SK-N-SH treated with all-trans-retinoic acid at 6 μM for 48 hours (cell line): ENCODE data around the gene GPN1.

ENCODE experiments used
- ATAC-seq: fragments of 200-7000 bp; cut with Tn5 transposase; 3 replicates; pipeline ENCODE4 v1.9.1; 2020; ENCODE audit warnings: mild to moderate bottlenecking, moderate library complexity
- BACH2 ChIP-seq: fragments of 250-450 bp; sonication (Bioruptor Pico); IDR thresholded peaks from 2 replicates; pipeline ENCODE4 v1.9.0; 2021; ENCODE audit warnings: mild to moderate bottlenecking, borderline replicate concordance
- CREB5 ChIP-seq: fragments of 250-450 bp; sonication (Bioruptor Pico); IDR thresholded peaks from 2 replicates; pipeline ENCODE4 v1.5.1; 2020; ENCODE audit warnings: low read depth, mild to moderate bottlenecking, moderate library complexity
- CSDC2 ChIP-seq: fragments of 250-450 bp; sonication (Bioruptor Pico); IDR thresholded peaks from 2 replicates; pipeline ENCODE4 v1.5.0; 2020; ENCODE audit warnings: mild to moderate bottlenecking, moderate library complexity
- CSRNP3 ChIP-seq: fragments of 250-450 bp; sonication (Bioruptor Pico); IDR thresholded peaks from 2 replicates; pipeline ENCODE4 v1.5.1; 2021; ENCODE audit warnings: mild to moderate bottlenecking, moderate library complexity
- ESRRG ChIP-seq: fragments of 250-450 bp; sonication (Bioruptor Pico); IDR thresholded peaks from 2 replicates; pipeline ENCODE4 v1.6.1; 2021; ENCODE audit warnings: mild to moderate bottlenecking
- GLIS3 ChIP-seq: fragments of 250-450 bp; sonication (Bioruptor Pico); IDR thresholded peaks from 2 replicates; pipeline ENCODE4 v1.5.0; 2020; ENCODE audit warnings: mild to moderate bottlenecking, moderate library complexity
- OSR1 ChIP-seq: fragments of 250-450 bp; sonication (Bioruptor Pico); IDR thresholded peaks from 2 replicates; pipeline ENCODE4 v1.8.0; 2022; ENCODE audit warnings: moderate library complexity, mild to moderate bottlenecking, inconsistent platforms
- PATZ1 ChIP-seq: fragments of 250-450 bp; sonication (Bioruptor Pico); IDR thresholded peaks from 2 replicates; pipeline ENCODE4 v1.8.0; 2020; ENCODE audit warnings: mild to moderate bottlenecking, moderate library complexity, borderline replicate concordance
- POU6F1 ChIP-seq: fragments of 250-450 bp; sonication (Bioruptor Pico); IDR thresholded peaks from 2 replicates; pipeline ENCODE4 v1.8.0; 2021; ENCODE audit warnings: low read depth, mild to moderate bottlenecking, moderate library complexity, borderline replicate concordance
- PPARA ChIP-seq: fragments of 250-450 bp; sonication (Bioruptor Pico); IDR thresholded peaks from 2 replicates; pipeline ENCODE4 v1.5.0; 2020; ENCODE audit warnings: mild to moderate bottlenecking, borderline replicate concordance
- RARB ChIP-seq: fragments of 250-450 bp; sonication (Bioruptor Pico); IDR thresholded peaks from 2 replicates; pipeline ENCODE4 v1.8.0; 2021; ENCODE audit warnings: mild to moderate bottlenecking, moderate library complexity
- SNAI2 ChIP-seq: fragments of 250-450 bp; sonication (Bioruptor Pico); IDR thresholded peaks from 2 replicates; pipeline ENCODE4 v1.5.0; 2020; ENCODE audit warnings: mild to moderate bottlenecking, moderate library complexity
- TCF4 ChIP-seq: fragments of 250-450 bp; sonication (Bioruptor Pico); IDR thresholded peaks from 2 replicates; pipeline ENCODE4 v1.8.0; 2021; ENCODE audit warnings: mild to moderate bottlenecking, moderate library complexity, borderline replicate concordance
- TOX ChIP-seq: fragments of 250-450 bp; sonication (Bioruptor Pico); IDR thresholded peaks from 2 replicates; pipeline ENCODE4 v1.8.0; 2021; ENCODE audit warnings: mild to moderate bottlenecking, moderate library complexity, borderline replicate concordance
- TSHZ2 ChIP-seq: fragments of 250-450 bp; sonication (Bioruptor Pico); IDR thresholded peaks from 2 replicates; pipeline ENCODE4 v1.5.0; 2020; ENCODE audit warnings: mild to moderate bottlenecking, moderate library complexity
- ZC3H10 ChIP-seq: fragments of 250-450 bp; sonication (Bioruptor Pico); IDR thresholded peaks from 2 replicates; pipeline ENCODE4 v1.5.1; 2021; ENCODE audit warnings: mild to moderate bottlenecking, moderate library complexity
- ZFP3 ChIP-seq: fragments of 250-450 bp; sonication (Bioruptor Pico); IDR thresholded peaks from 2 replicates; pipeline ENCODE4 v1.5.0; 2020; ENCODE audit warnings: mild to moderate bottlenecking, moderate library complexity
- ZFP30 ChIP-seq: fragments of 450-650 bp; formaldehyde crosslinking; IDR thresholded peaks from 2 replicates; pipeline ENCODE4 v1.5.0; 2022; ENCODE audit warnings: mild to moderate bottlenecking, moderate library complexity
- ZNF565 ChIP-seq: fragments of 450-650 bp; formaldehyde crosslinking; conservative IDR thresholded peaks from 2 replicates; pipeline ENCODE4 v1.5.0; 2020; ENCODE audit warnings: low read depth, mild to moderate bottlenecking, moderate library complexity
- ZNF70 ChIP-seq: fragments of 450-650 bp; formaldehyde crosslinking; IDR thresholded peaks from 2 replicates; pipeline ENCODE4 v1.5.0; 2020; ENCODE audit warnings: mild to moderate bottlenecking, moderate library complexity
- ZNF8 ChIP-seq: fragments of 450-650 bp; formaldehyde crosslinking; IDR thresholded peaks from 2 replicates; pipeline ENCODE4 v1.5.0; 2020; ENCODE audit warnings: mild to moderate bottlenecking, moderate library complexity

Gene GPN1

GRCh38 chr2:27596627-27597026, 32.2 kb upstream of the GPN1 start:
- TF ChIP-seq CSRNP3 (CRISPR knock-in tag), result no peak
- no peak for TF ChIP-seq SNAI2 (CRISPR knock-in tag)
- no peak for TF ChIP-seq GLIS3
- TF ChIP-seq ZFP30 (CRISPR knock-in tag), result no peak
- TF ChIP-seq CSDC2 (CRISPR knock-in tag), result no peak
- TF ChIP-seq ZNF70 (CRISPR knock-in tag), result no peak
- TF ChIP-seq ZFP3 (CRISPR knock-in tag), result no peak
- no peak for TF ChIP-seq ZC3H10 (CRISPR knock-in tag)
- no peak for TF ChIP-seq TSHZ2 (CRISPR knock-in tag)
- TF ChIP-seq CREB5 (CRISPR knock-in tag), result no peak
- no peak for TF ChIP-seq BACH2 (CRISPR knock-in tag)
- no peak for TF ChIP-seq ZNF8 (CRISPR knock-in tag)
- no peak for TF ChIP-seq PPARA (CRISPR knock-in tag)
- TF ChIP-seq PATZ1, result no peak
- TF ChIP-seq, all 23 proteins: peak for 0
- no peak for ATAC-seq

- TF ChIP-seq CSRNP3 (CRISPR knock-in tag), result no peak
- TF ChIP-seq POU6F1 (CRISPR knock-in tag), result no peak
- TF ChIP-seq ZNF565 (CRISPR knock-in tag), result no peak
- no peak for TF ChIP-seq BACH2 (CRISPR knock-in tag)
- no peak for TF ChIP-seq ZNF8 (CRISPR knock-in tag)
- no peak for TF ChIP-seq ESRRG
- TF ChIP-seq SNAI2 (CRISPR knock-in tag), result no peak
- no peak for TF ChIP-seq TSHZ2 (CRISPR knock-in tag)
- TF ChIP-seq OSR1, result no peak
- TF ChIP-seq GLIS3, result no peak
- TF ChIP-seq TOX (CRISPR knock-in tag), result no peak
- no peak for TF ChIP-seq PPARA (CRISPR knock-in tag)
- TF ChIP-seq RARB (CRISPR knock-in tag), result no peak
- TF ChIP-seq ZFP30 (CRISPR knock-in tag), result no peak
- no peak for TF ChIP-seq TCF4 (CRISPR knock-in tag)
- no peak for TF ChIP-seq CREB5 (CRISPR knock-in tag)
- no peak for TF ChIP-seq ZC3H10 (CRISPR knock-in tag)
- TF ChIP-seq, all 23 proteins: peak for 0
- no peak for ATAC-seq
These were observed 22.2 kb upstream of the GPN1 start for GRCh38 chr2:27606611-27607010.
